ENCODE results near the gene GPR158.
"Not testable (repeated sequence)": the region's sequence is repeated elsewhere in the genome, so short reads cannot be mapped to it uniquely, and the experiment has no call there.

GPR158 gene

GRCh38 chr10:25159591-25159990 lies 15.2 kb upstream of the GPR158 start:
- no peaks in the 10 kb centered on the region for H4K20me1 ChIP-seq (ENCODE audit: insufficient read depth, low read length, poor library complexity, severe bottlenecking)
- no peaks in the 10 kb centered on the region for H3F3A ChIP-seq (ENCODE audit: low read depth)
- no peaks in the 10 kb centered on the region; the same call in 1 of the 2 replicates for H3K9me3 ChIP-seq (ENCODE audit: insufficient read depth, low read depth, low read length)
- no peaks in the 10 kb centered on the region for H3K4me1 ChIP-seq (ENCODE audit: insufficient read depth, low read length, poor library complexity, severe bottlenecking)
- no peak overlapping the region for H2AFZ ChIP-seq (ENCODE audit: low read length)
- no peaks in the 10 kb centered on the region for H3K36me3 ChIP-seq (ENCODE audit: insufficient read depth, low read length)
- H3K4me2 ChIP-seq (ENCODE audit: low read depth, low read length, poor library complexity, severe bottlenecking): no peak overlapping the region
- H3K27me3 ChIP-seq (ENCODE audit: insufficient read depth, low read length, poor library complexity, severe bottlenecking): no peaks in the 10 kb centered on the region
- no peak overlapping the region for H3K9ac ChIP-seq (ENCODE audit: low read depth, low read length, poor library complexity, severe bottlenecking)
- H3K4me3 ChIP-seq (ENCODE audit: low read length, poor library complexity, severe bottlenecking): no peak overlapping the region
- H3K9me2 ChIP-seq (replicated peaks; ENCODE audit: low read depth, low read length): no peaks in the 10 kb centered on the region
- H3K79me2 ChIP-seq (ENCODE audit: insufficient read depth, low read length): no peaks in the 10 kb centered on the region
- TF ChIP-seq EZH2phosphoT487 (IDR thresholded peaks at IDR 0.05; ENCODE audit: borderline replicate concordance) (no peak), CTCF (conservative IDR thresholded peaks at IDR 0.05; ENCODE audit: low read length) (no peak)

- no peaks in the 10 kb centered on the region for H3K9me2 ChIP-seq (replicated peaks; ENCODE audit: low read depth, low read length)
- H3K79me2 ChIP-seq (ENCODE audit: insufficient read depth, low read length): no peaks in the 10 kb centered on the region
- no peaks in the 10 kb centered on the region; the same call in 1 of the 2 replicates for H3K9me3 ChIP-seq (ENCODE audit: insufficient read depth, low read depth, low read length)
- no peak overlapping the region for H3K9ac ChIP-seq (ENCODE audit: low read depth, low read length, poor library complexity, severe bottlenecking)
- no peaks in the 10 kb centered on the region for H3K4me1 ChIP-seq (ENCODE audit: insufficient read depth, low read length, poor library complexity, severe bottlenecking)
- H4K20me1 ChIP-seq (ENCODE audit: insufficient read depth, low read length, poor library complexity, severe bottlenecking): no peaks in the 10 kb centered on the region
- H3K4me3 ChIP-seq (ENCODE audit: low read length, poor library complexity, severe bottlenecking): no peak overlapping the region
- no peaks in the 10 kb centered on the region for H3F3A ChIP-seq (ENCODE audit: low read depth)
- no peaks in the 10 kb centered on the region for H3K27me3 ChIP-seq (ENCODE audit: insufficient read depth, low read length, poor library complexity, severe bottlenecking)
- no peak overlapping the region for H2AFZ ChIP-seq (ENCODE audit: low read length)
- TF ChIP-seq CTCF (conservative IDR thresholded peaks at IDR 0.05; ENCODE audit: low read length) (no peak), EZH2phosphoT487 (IDR thresholded peaks at IDR 0.05; ENCODE audit: borderline replicate concordance) (no peak)
- no peaks in the 10 kb centered on the region for H3K36me3 ChIP-seq (ENCODE audit: insufficient read depth, low read length)
- no peak overlapping the region for H3K4me2 ChIP-seq (ENCODE audit: low read depth, low read length, poor library complexity, severe bottlenecking)
Measured at GRCh38 chr10:25162391-25162790, 12.4 kb upstream of the GPR158 start.

- H3K4me2 ChIP-seq (ENCODE audit: low read depth, low read length, poor library complexity, severe bottlenecking); H3K9me3 ChIP-seq (ENCODE audit: insufficient read depth, low read depth, low read length); H2AFZ ChIP-seq (ENCODE audit: low read length); H3K27me3 ChIP-seq (ENCODE audit: insufficient read depth, low read length, poor library complexity, severe bottlenecking); H3K9me2 ChIP-seq (replicated peaks; ENCODE audit: low read depth, low read length); H3K4me3 ChIP-seq (ENCODE audit: low read length, poor library complexity, severe bottlenecking); H3K9ac ChIP-seq (ENCODE audit: low read depth, low read length, poor library complexity, severe bottlenecking); H3K36me3 ChIP-seq (ENCODE audit: insufficient read depth, low read length); H3K4me1 ChIP-seq (ENCODE audit: insufficient read depth, low read length, poor library complexity, severe bottlenecking); H3K79me2 ChIP-seq (ENCODE audit: insufficient read depth, low read length); H4K20me1 ChIP-seq (ENCODE audit: insufficient read depth, low read length, poor library complexity, severe bottlenecking); H3F3A ChIP-seq (ENCODE audit: low read depth): not testable (repeated sequence)
Measured at GRCh38 chr10:25163464-25163863, 11.3 kb upstream of the GPR158 start.

- H2AFZ ChIP-seq (ENCODE audit: low read length): no peak overlapping the region
- H3K4me1 ChIP-seq (ENCODE audit: insufficient read depth, low read length, poor library complexity, severe bottlenecking): no peaks in the 10 kb centered on the region
- H3K9me2 ChIP-seq (replicated peaks; ENCODE audit: low read depth, low read length): no peaks in the 10 kb centered on the region
- H3K4me2 ChIP-seq (ENCODE audit: low read depth, low read length, poor library complexity, severe bottlenecking): no peak overlapping the region
- no peaks in the 10 kb centered on the region; the same call in 1 of the 2 replicates for H3K9me3 ChIP-seq (ENCODE audit: insufficient read depth, low read depth, low read length)
- no peak for TF ChIP-seq CTCF (conservative IDR thresholded peaks at IDR 0.05; ENCODE audit: low read length)
- no peak for TF ChIP-seq EZH2phosphoT487 (IDR thresholded peaks at IDR 0.05; ENCODE audit: borderline replicate concordance)
- H3K79me2 ChIP-seq (ENCODE audit: insufficient read depth, low read length): no peaks in the 10 kb centered on the region
- H4K20me1 ChIP-seq (ENCODE audit: insufficient read depth, low read length, poor library complexity, severe bottlenecking): no peaks in the 10 kb centered on the region
- H3K36me3 ChIP-seq (ENCODE audit: insufficient read depth, low read length): no peaks in the 10 kb centered on the region
- H3F3A ChIP-seq (ENCODE audit: low read depth): no peaks in the 10 kb centered on the region
- no peaks in the 10 kb centered on the region for H3K27me3 ChIP-seq (ENCODE audit: insufficient read depth, low read length, poor library complexity, severe bottlenecking)
- no peak overlapping the region for H3K9ac ChIP-seq (ENCODE audit: low read depth, low read length, poor library complexity, severe bottlenecking)
- no peak overlapping the region for H3K4me3 ChIP-seq (ENCODE audit: low read length, poor library complexity, severe bottlenecking)
Measured at GRCh38 chr10:25169740-25170139, 5.1 kb upstream of the GPR158 start.
